Mucosa of descending colon (tissue), 3 donors: ENCODE measurements around the gene TAF11L2. TPM values are rescaled to one million over a fixed set of nuclear protein-coding genes. Genes with fewer than 3 reads are reported as not detected.
A peak's percentile ranks its signal among the peaks of the same experiment; 100 is the strongest.
"Not testable (repeated sequence)": the region's sequence is repeated elsewhere in the genome, so short reads cannot be mapped to it uniquely, and the experiment has no call there.

Source experiments
- ATAC-seq: fragments of 200-7000 bp; cut with Tn5 transposase; one replicate; pipeline ENCODE4 v1.9.1; 2020; ENCODE audit warnings: mild to moderate bottlenecking, moderate library complexity
- DNase-seq, 3 donors: peaks; one replicate each; pipeline ENCODE4 v3.0.0-alpha.2; 2020
- H3K36me3 ChIP-seq: fragments of 200-600 bp; one replicate; pipeline ENCODE4 v1.8.0; 2021; ENCODE audit warnings: low read depth, mild to moderate bottlenecking
- H3K4me1 ChIP-seq: fragments of 200-600 bp; one replicate; pipeline ENCODE4 v1.8.0; 2021; ENCODE audit warnings: low read depth, mild to moderate bottlenecking
- H3K4me3 ChIP-seq: fragments of 200-600 bp; one replicate; pipeline ENCODE4 v1.8.0; 2021; ENCODE audit warnings: mild to moderate bottlenecking
- H3K9me3 ChIP-seq: fragments of 200-600 bp; one replicate; pipeline ENCODE4 v1.8.0; 2021; ENCODE audit warnings: mild to moderate bottlenecking
- CTCF ChIP-seq: fragments of 200-600 bp; IDR thresholded peaks from one replicate; pipeline ENCODE4 v1.8.0; 2022; ENCODE audit warnings: antibody characterized with exemption, mild to moderate bottlenecking
- intact Hi-C, 2 donors: fragments of 100-400 bp; cut with DNase I in 1 of 2; cut with micrococcal nuclease in 1 of 2; formaldehyde crosslinking; loops; one replicate each; pipeline versions ENCODE4 v1.11.0 to v1.11.1; 2022; cut with DNase I, micrococcal nuclease
- total RNA-seq, 3 donors: library from RNA; stranded (reverse); fragmentation: NEBNext Ultra II Directional in 2 of 3; extraction: Animal tissue kit (Norgen Biotek cat#: 25700) in 2 of 3; gene quantifications; one replicate each; pipeline versions ENCODE4 v1.2.1 to v1.2.4, GENCODE V29; 2021 to 2023
- donor health status: DM: no; HTN: no; CAD: no; lungs with moderate emphysema.
- donor health status: DM: no; HTN: no; CAD: no.
- donor health status: DM: no; HTN: yes; CAD: no.

TAF11L2 gene
- total RNA-seq, 3 donors from 2014 or later: not detected

- H3K9me3 ChIP-seq: no peaks in the 10 kb centered on the region
- H3K4me3 ChIP-seq: no peak overlapping the region
- intact Hi-C loops: no loop called here
- TF ChIP-seq CTCF: no peak
- no peaks in the 10 kb centered on the region for H3K36me3 ChIP-seq
- no peaks in the 10 kb centered on the region for H3K4me1 ChIP-seq
- ATAC-seq (no peak), DNase-seq (no peak)
Measured at GRCh38 chr5:17487174-17487512, 10.9 kb upstream of the TAF11L2 start.

GRCh38 chr5:17491257-17491656, 6.8 kb upstream of the TAF11L2 start:
- H3K4me3 ChIP-seq, H3K9me3 ChIP-seq, DNase-seq, H3K4me1 ChIP-seq, ATAC-seq, intact Hi-C loops, H3K36me3 ChIP-seq: not testable (repeated sequence)

DNA sequence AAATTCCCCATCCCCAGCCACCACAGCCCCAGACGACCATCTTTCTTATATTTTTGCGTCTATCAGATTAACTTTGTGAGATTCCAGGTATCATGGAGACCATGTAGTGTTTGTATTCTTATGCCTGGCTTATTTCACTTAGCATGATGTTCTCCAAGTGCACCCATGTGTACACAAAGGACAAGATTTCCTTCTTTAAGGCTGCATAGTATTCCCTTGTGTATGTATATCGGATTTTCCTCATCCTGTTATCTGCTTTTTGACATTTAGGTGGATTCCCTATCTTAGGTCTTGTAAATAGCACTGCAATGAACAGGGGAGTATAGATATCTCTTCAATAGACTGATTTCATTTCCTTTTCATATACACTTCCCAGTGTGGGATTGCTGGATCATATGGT, 5.3 kb upstream of the TAF11L2 start:
- DNase-seq (no peak), ATAC-seq (no peak)
- Histone ChIP-seq H3K4me1 (no peaks in the 10 kb centered on the region), H3K9me3 (no peaks in the 10 kb centered on the region), H3K36me3 (no peaks in the 10 kb centered on the region), H3K4me3 (no peak overlapping the region)
- intact Hi-C loops: no loop called here
- no peak for TF ChIP-seq CTCF

DNA sequence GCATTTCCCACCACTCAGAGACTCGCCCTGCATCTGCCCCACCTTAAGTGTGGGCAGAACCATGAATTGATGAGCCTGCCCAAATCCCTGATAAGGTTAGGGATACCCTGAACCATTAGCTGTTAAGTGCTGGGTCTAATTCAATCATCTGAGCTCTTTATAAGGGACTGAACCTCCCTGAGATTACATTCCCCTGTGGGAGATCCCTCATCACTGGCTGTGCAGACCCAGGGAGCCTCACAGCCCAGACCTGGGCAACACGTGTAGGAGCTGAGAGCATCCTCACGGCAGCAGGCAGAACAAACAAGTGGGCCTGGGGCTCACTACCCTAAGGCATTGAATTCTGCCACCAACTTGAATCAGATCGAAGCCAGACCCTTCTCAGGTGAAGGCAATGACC, 585 bp upstream of the TAF11L2 start:
- H3K9me3 ChIP-seq: no peaks in the 10 kb centered on the region
- no peak for TF ChIP-seq CTCF
- intact Hi-C loops: no loop called here
- ATAC-seq (no peak), DNase-seq (no peak)
- no peaks in the 10 kb centered on the region for H3K4me1 ChIP-seq
- H3K4me3 ChIP-seq: no peak overlapping the region
- H3K36me3 ChIP-seq: no peaks in the 10 kb centered on the region

DNA sequence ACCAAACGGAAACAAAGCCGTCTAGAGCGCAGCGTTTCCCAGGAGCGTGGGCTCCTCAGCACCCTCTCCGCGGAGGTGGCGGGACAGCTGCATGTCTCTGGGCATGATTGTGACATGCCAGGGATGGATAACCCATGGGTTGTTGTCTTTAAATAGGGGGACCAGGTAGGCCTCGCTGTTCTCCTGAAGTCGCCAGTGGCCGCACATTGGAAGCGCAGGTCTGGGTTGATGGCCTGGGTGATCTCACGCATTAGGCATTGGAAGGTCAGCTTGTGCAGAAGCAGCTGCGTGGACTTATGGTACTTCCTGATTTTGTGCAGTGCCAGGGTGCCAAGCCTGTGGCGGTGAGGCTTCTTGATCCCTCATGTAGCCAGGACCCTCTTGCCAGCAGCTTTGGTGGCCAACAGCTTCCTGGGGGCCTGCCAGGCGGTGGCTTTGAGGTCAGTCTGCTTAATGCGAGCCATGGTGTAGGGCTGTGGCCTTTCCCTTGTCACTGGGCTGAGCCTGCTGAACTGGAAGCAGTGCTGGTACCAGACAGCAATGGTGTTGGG, 13.8 kb downstream of the TAF11L2 start:
- DNase-seq (no peak), ATAC-seq (no peak)
- no peaks in the 10 kb centered on the region for H3K4me1 ChIP-seq
- H3K9me3 ChIP-seq: no peaks in the 10 kb centered on the region
- intact Hi-C loops: no loop called here
- no peak for TF ChIP-seq CTCF
- no peaks in the 10 kb centered on the region for H3K36me3 ChIP-seq
- no peak overlapping the region for H3K4me3 ChIP-seq

GRCh38 chr5:17517526-17517925, 19.5 kb downstream of the TAF11L2 start:
- H3K9me3 ChIP-seq, H3K4me3 ChIP-seq, ATAC-seq, H3K36me3 ChIP-seq, H3K4me1 ChIP-seq, intact Hi-C loops: not testable (repeated sequence)
- DNase-seq: peak in 1 of 3 donors; percentile 6

- H3K4me3 ChIP-seq, H3K9me3 ChIP-seq, ATAC-seq, H3K4me1 ChIP-seq, intact Hi-C loops, DNase-seq, H3K36me3 ChIP-seq: not testable (repeated sequence)
Measured at GRCh38 chr5:17518067-17518466, 20.0 kb downstream of the TAF11L2 start, which contains the start of gene TAF11L3. Gene TAF11L3, plus strand, starts transcription at chr5:17518367.

GRCh38 chr5:17519508-17519907, 21.5 kb downstream of the TAF11L2 start:
- H3K4me1 ChIP-seq, intact Hi-C loops, DNase-seq, H3K4me3 ChIP-seq, H3K9me3 ChIP-seq, ATAC-seq, H3K36me3 ChIP-seq: not testable (repeated sequence)

DNA sequence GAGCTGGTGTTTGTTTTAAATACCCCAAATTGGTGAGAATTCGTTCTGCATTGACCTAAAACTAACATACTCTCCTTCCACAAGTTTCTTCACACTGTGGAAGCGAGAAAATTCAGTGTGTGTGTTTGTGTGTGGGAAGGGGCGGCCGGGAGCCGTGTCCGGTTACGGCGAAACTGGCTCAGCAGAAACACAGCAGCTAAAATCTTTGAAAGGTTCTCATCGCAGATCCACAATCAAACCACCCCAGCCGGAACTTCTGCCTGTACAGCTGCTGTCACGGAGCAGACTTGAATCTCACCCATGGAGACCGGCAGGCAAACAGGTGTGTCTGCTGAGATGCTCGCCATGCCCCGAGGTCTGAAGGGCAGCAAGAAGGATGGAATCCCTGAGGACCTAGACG, 23.5 kb downstream of the TAF11L2 start, which contains the start of gene TAF11L4:
Gene TAF11L4 (plus strand): TSS at position 301 of the 400 bp plus-strand sequence.
- intact Hi-C loops, DNase-seq, H3K4me1 ChIP-seq, ATAC-seq, H3K9me3 ChIP-seq, H3K4me3 ChIP-seq, H3K36me3 ChIP-seq: not testable (repeated sequence)

DNA sequence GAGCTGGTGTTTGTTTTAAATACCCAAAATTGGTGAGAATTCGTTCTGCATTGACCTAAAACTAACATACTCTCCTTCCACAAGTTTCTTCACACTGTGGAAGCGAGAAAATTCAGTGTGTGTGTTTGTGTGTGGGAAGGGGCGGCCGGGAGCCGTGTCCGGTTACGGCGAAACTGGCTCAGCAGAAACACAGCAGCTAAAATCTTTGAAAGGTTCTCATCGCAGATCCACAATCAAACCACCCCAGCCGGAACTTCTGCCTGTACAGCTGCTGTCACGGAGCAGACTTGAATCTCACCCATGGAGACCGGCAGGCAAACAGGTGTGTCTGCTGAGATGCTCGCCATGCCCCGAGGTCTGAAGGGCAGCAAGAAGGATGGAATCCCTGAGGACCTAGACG, 26.9 kb downstream of the TAF11L2 start, which contains the start of gene TAF11L5:
Gene TAF11L5 (plus strand): TSS at position 301 of the 400 bp plus-strand sequence.
- H3K9me3 ChIP-seq, ATAC-seq, intact Hi-C loops, H3K36me3 ChIP-seq, DNase-seq, H3K4me3 ChIP-seq, H3K4me1 ChIP-seq: not testable (repeated sequence)

- ATAC-seq, H3K4me1 ChIP-seq, H3K4me3 ChIP-seq, intact Hi-C loops, H3K9me3 ChIP-seq, H3K36me3 ChIP-seq: not testable (repeated sequence)
- DNase-seq: peak in 1 of 3 donors; percentile 17
Measured at GRCh38 chr5:17526504-17526903, 28.5 kb downstream of the TAF11L2 start.
